K562 (cell line): ENCODE measurements around the gene NT5DC1.

Experiments
- FOSL1 ChIP-seq: fragments of 200-800 bp; sonication (Bioruptor generic); conservative IDR thresholded peaks from 2 replicates; pipeline ENCODE4 v1.6.1; 2016; ENCODE audit warnings: missing genetic modification characterization, missing compliant biosample characterization
- HINFP ChIP-seq: fragments of 450-650 bp; conservative IDR thresholded peaks from 2 replicates; pipeline ENCODE4 v1.6.1; 2016; ENCODE audit warnings: missing genetic modification characterization, low read depth, mild to moderate bottlenecking, control low read depth, missing compliant biosample characterization
- PHF21A ChIP-seq: fragments of 450-650 bp; IDR thresholded peaks from 2 replicates; pipeline ENCODE4 v1.6.1; 2017; ENCODE audit warnings: low read depth, borderline replicate concordance
- POLR2AphosphoS2 ChIP-seq: IDR thresholded peaks from 2 replicates; pipeline ENCODE4 v1.6.1; 2012; ENCODE audit warnings: low read length, improper control_type of control experiment
- TAF1 ChIP-seq: IDR thresholded peaks from 2 replicates; pipeline ENCODE4 v1.6.1; 2011; ENCODE audit warnings: mild to moderate bottlenecking, low read length, moderate library complexity; ENCODE audit not compliant: insufficient read depth, control insufficient read depth, severe bottlenecking; ENCODE audit errors: extremely low read depth
- ZFP30 ChIP-seq: fragments of 250-450 bp; sonication (Bioruptor Pico); IDR thresholded peaks from 2 replicates; pipeline ENCODE4 v1.8.0; 2022; ENCODE audit warnings: moderate library complexity, mild to moderate bottlenecking, inconsistent platforms, borderline replicate concordance
- TF ChIP-seq, protein P1 (sequence below): sonication (generic); formaldehyde crosslinking; IDR thresholded peaks from 2 replicates; pipeline ENCODE4 v1.8.0; 2022; ENCODE audit warnings: missing genetic modification reagents, mild to moderate bottlenecking, borderline replicate concordance

DNA sequence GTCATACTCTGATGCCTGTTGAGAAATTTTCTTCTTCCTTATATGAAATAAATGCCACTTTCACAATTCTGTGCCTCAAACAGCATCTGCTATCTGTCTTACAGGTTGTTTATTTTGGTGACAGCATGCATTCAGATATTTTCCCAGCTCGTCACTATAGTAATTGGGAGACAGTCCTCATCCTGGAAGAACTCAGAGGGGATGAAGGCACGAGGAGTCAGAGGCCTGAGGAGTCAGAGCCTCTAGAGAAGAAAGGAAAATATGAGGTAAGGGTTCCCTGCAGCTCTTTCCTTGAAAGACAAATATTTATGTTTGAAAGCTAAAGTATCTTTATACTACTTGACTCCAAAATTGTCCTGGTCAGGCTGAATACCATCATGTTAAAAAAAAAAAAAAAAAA, 137.4 kb downstream of the NT5DC1 start:
- TF ChIP-seq ZFP30 (CRISPR knock-in tag) (no peak), POLR2AphosphoS2 (no peak), PHF21A (no peak), FOSL1 (tag) (no peak), HINFP (tag) (no peak), TAF1 (no peak)
- TF ChIP-seq, protein P1, sequence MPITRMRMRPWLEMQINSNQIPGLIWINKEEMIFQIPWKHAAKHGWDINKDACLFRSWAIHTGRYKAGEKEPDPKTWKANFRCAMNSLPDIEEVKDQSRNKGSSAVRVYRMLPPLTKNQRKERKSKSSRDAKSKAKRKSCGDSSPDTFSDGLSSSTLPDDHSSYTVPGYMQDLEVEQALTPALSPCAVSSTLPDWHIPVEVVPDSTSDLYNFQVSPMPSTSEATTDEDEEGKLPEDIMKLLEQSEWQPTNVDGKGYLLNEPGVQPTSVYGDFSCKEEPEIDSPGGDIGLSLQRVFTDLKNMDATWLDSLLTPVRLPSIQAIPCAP (CRISPR knock-in tag), result no peak
